ENCODE measurements around the gene RDH16.
"Not testable (repeated sequence)": the region's sequence is repeated elsewhere in the genome, so short reads cannot be mapped to it uniquely, and the experiment has no call there.

RDH16 gene

DNA sequence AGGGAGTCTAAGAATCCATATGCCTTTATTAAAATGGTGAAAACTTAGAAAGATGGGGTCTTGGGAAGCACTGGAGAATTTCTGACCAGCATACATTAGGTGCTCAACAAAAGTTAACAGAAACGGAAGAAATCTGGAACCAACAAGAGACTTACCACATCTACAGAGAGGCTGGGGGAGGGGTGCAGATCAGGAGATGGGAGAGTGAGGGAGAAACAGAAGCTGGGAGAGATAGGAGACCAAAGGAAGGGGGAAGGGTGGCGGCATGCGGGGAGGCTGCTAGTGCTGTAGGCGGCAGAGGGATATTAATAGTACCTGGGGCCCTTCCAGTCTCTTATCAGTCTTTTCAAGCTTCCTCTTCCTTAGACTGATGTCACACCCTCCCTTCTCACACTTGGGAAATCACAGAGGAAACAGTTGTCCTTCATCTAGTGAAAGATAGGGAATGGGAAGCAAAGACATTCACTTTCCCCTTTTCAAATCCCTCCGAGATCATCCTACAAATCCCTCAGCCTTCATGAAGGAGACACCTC, 30.9 kb upstream of the RDH16 start:
- peak; percentile 89 for DNase-seq

DNA sequence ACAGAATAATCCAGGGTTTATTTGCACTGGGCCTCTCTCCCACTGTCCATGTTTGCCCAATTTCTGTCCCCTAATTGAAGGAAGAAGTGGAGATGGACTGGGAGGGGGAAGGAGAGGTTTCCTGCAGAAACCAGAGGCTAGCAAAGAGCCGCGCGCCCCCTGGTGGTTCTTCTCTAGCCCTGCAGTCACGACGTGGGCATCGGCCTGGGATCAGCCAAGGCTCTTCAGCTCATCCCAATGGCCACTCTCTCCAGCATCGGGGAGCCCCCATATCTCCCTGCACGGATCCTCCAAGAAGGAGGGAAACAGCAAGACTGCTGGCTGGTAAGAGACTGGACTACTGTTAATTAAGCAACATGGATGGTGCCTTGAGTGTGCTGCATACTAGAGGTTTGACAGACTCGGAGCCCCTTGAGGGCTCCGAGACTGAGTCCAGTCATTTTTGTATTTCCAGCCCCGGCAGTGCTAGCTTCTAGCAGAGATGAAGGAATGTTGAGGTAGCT, 30.2 kb upstream of the RDH16 start:
- DNase-seq = peak; percentile 80

DNA sequence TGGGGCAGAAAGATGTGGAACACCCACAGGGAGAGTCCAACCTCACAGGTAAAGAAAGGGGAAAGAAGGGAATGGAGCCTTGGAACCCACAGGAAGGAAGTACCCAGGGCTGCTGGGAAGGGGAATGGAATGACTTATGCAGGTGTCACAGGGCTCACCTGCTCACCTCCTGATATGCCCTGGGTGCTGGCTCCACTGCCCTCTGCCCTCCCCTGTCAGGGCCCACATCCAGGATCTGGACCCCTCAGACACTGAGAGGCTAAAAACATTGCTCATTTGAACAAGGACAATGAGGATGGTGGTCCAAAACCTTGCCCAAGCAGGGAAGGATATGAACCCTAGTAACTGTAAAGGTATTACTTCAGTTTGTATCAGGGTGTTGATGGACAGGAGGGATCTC, 29.6 kb upstream of the RDH16 start:
- no peak for DNase-seq

DNA sequence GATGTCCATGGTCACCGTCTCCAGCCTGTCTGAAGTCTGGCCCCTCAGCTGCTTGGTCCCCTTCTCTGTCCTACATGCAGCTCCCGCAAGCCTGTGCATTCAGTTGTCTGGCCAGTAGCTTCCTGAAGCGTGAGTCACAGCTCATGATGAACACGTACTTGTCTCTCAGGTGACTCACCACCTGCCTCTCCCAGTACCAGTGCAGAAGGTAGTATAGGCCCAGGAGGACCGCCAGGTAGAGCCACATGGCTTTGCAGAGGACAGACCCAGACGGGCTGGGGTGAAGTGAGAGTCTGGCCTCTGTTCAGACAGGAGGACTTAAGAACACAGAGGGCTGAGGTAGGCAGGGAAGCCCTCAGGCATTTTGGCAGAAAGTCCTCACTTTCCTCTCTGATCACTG, 28.3 kb upstream of the RDH16 start:
- not testable (repeated sequence) for DNase-seq

DNA sequence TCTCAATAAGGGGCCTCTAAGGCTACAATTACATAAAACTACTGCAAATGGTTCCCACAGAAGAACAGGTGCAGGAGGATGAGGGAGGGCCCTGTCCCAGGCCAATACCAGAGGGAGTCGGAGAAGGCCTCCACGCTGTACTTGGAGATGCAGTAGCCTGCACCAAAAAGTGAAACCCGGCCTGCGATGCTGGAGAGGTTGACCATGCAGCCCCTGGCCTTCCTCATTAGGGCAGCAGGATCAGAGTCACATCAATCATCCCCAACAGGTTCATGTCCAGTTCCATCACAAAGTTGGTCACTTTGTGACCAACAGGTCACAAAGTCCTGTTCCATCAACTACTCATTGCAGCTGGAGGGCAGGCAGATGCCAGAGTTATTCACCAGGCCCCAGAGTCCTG, 26.0 kb upstream of the RDH16 start:
- no peak for DNase-seq

DNA sequence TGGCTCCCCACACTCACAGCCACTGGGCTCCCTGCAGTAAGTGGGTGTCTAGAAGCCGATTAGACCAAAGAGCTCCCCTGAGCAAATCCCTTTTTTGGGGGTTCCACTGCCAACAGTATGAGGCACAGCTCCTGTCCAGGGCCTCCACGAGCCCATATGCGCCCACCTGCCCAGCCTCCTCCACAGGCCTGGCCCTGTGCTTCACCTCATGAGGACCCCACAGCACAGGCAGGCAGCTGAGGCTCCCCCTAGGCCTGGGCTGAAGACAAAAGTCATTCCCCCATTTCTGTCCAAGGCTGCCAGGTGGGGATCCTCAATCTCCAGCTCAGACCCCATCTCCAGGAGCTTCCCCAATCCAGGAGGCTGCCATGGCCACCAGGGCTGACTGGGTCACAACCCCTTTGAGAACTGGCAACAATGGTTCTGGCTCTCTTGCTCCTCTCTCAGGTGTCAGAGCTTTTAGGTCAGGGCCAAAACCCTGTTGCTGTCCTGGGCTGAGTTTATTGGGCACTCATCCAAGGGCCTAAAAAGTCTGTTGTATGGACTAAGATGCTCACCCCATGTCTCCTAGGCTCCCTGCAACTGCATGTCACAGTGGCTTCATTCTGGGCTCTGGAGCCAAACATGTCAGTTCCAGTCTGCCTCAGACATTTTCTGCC, 25.3 kb upstream of the RDH16 start:
- not testable (repeated sequence) for DNase-seq

DNA sequence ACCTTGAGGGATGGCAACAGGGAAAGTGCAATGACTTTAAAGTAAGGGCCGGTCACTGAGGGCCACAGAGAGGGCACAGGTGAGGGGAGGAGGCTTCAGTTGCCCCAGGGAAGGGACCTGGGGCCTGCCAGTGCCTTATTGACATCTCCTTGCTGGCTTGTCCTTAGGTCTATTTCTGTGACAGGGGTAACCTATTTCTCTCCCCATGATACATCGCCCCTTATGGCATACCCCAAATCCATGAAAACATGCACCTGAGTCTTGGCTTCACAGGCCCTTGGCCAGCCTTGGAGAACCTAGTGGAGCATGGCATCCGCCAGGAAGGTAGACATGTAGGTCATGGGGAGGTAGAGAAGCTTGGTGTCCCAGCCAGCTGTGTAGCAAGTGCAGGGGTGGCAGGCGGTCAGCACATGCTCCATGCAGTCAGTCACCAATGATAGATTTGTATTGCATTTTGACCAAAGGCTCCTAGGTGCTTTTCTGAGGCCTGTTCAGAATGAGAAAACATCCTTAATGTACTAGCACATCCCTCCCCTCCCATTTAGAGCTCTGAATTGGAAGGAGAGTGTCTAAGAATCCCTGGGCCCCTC, 23.6 kb upstream of the RDH16 start:
- DNase-seq = no peak

DNA sequence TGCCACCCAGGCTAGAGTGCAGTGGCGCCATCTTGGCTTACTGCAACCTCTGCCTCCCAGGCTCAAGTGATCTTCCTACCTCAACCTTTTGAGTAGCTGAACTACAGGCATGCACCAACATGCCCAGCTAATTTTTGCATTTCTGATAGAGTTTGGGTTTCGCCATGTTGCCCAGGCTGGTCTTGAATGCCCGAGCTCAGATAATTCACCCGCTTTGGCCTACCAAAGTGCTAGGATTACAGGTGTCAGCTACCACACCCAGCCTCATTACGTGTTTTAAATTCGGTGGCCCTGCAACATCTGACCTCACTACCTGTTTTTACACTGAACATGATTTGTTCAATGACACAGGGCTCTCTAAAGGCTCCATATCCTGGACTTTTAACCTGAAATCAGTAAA, 22.9 kb upstream of the RDH16 start:
- no peak for DNase-seq

DNA sequence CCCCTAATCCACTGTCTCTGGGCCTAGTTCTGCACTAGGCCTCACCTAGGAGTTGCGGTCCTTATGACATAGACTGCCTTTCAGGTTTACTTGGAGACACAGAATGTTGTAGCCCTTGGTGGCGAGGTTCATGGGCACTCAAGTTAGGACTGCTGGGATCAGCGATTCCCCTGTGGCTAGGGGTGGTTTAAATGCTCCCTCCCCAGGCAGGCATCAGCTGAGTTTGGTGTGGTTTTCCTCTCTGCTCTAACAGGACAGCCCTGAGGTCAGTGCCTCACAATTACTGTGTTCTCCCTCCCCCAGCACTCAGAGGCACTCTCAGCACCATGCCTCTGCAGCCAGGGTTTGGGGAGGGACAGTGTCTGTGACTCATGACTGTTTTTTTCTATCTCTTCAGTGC, 22.2 kb upstream of the RDH16 start:
- DNase-seq = no peak

DNA sequence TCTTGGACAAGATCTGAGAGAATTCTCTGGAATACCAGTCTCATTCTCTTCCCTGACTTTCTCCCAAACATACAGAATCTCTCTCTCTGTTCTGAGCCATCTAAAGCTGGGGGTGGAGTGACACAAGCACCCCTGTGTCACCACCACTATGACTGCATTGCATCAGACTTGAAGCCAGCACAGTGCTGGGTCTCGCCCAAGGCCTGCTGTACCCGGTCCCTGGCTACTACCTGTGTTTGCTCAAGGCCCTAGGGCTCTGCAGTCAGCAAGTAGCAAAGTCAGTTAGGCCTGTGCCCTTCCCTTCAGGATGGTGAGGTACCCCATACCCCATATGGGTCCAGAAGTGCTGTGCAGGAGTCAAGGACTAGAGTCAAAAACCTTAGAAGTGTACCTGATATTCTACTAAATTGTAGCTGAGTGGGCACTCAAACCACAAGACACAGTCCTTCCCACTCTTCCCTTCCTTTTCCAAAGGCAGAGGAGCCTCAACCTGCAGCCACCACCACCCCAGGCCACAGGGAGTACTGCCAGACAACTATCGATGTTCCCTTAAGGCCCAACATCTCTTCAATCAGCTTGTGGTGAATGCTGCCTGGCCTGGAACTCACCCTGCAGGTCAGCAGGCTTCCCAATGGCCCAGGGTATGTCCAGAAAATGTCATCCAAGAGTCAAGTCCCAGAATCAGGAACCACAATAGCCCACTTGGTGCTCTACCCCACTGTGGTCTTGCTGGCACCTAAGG, 21.2 kb upstream of the RDH16 start:
- no peak for DNase-seq

DNA sequence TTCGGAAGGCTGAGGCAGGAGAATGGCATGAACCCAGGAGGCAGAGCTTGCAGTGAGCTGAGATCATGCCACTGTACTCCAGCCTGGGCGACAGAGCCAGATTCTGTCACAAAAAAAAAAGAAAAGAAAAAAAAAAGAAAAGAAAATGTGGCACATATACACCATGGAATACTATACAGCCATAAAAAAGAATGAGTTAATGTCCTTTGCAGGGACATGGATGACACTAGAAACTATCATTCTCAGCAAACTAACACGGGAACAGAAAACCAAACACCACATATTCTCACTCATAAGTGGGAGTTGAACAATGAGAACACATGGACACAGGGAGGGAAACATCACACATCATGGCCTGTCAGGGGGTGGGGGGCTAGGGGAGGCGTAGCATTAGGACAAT, 20.0 kb upstream of the RDH16 start:
- not testable (repeated sequence) for DNase-seq

DNA sequence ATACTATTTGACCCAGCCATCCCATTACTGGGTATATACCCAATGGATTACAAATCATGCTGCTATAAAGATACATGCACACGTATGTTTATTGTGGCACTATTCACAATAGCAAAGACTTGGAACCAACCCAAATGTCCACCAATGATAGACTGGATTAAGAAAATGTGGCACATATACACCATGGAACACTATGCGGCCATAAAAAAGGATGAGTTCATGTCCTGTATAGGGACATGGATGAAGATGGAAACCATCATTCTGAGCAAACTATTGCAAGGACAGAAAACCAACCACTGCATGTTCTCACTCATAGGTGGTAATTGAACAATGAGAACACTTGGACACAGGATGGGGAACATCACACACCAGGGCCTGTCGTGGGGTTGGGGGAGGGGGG, 16.8 kb upstream of the RDH16 start:
- DNase-seq = not testable (repeated sequence)

DNA sequence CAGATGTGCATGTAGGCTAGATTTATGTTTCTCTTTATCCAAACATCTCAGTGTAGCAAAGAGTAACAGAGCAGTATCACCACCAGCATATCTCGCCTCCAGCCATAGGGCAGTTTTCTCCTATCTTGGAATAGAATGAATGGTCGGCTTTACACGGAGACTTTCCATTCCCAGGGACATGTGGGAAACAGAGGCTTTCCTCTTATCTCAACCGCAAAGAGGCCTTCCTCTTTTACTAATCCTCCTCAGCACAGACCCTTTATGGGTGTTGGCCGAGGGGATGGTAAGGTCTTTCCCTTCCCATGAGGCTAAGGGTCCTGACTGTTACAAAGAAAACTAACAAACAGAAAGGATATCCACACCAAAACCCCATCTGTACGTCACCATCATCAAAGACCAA, 11.5 kb upstream of the RDH16 start:
- DNase-seq = peak; percentile 4

DNA sequence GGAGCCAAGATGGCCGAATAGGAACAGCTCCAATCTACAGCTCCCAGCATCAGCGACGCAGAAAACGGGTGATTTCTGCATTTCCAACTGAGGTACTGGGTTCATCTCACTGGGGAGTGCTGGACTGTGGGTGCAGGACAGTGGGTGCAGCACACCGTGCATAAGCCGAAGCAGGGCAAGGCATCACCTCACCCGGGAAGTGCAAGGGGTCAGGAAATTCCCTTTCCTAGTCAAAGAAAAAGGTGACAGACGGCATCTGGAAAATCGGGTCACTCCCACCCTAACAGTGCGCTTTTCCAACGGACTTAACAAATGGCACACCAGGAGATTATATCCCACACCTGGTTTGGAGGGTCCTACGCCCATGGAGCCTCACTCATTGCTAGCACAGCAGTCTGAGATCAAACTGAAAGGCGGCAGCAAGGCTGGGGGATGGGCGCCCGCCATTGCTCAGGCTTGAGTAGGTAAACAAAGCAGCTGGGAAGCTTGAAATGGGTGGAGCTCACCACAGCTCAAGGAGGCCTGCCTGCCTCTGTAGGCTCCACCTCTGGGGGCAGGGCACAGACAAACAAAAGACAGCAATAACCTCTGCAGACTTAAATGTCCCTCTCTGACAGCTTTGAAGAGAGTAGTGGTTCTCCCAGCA, 8.7 kb upstream of the RDH16 start:
- DNase-seq = not testable (repeated sequence)

DNA sequence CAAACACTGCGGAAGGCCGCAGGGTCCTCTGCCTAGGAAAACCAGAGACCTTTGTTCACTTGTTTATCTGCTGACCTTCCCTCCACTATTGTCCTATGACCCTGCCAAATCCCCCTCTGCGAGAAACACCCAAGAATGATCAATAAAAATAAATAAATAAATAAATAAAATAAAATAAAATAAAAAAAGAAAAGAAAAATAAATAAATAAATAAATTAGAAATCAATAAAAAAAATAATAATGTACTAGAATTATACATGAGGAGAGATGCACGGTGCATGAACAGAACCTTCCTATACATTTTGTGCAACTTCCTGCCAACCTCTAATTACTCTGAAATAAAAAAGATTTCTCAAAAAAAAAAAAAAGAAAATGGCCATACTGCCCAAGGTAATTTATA, 7.7 kb upstream of the RDH16 start:
- DNase-seq = not testable (repeated sequence)

DNA sequence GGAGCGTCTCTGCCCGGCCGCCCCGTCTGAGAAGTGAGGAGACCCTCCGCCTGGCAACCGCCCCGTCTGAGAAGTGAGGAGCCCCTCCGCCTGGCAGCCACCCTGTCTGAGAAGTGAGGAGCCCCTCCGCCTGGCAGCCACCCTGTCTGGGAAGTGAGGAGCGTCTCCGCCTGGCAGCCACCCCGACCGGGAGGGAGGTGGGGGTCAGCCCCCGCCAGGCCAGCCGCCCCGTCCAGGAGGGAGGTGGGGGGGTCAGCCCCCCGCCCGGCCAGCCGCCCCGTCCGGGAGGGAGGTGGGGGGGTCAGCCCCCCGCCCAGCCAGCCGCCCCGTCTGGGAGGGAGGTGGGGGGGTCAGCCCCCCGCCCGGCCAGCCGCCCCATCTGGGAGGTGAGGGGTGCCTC, 6.1 kb upstream of the RDH16 start:
- not testable (repeated sequence) for DNase-seq

DNA sequence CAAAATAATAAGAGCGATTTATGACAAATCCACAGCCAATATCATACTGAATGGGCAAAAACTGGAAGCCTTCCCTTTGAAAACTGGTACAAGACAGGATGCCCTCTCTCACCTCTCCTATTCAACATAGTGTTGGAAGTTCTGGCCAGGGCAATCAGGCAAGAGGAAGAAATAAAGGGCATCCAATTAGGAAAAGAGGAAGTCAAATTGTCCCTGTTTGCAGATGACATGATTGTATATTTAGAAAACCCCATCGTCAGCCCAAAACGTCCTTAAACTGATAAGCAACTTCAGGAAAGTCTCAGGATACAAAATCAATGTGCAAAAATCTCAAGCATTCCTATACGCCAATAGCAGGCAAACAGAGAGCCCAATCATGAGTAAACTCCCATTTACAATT, 4.8 kb upstream of the RDH16 start:
- not testable (repeated sequence) for DNase-seq

DNA sequence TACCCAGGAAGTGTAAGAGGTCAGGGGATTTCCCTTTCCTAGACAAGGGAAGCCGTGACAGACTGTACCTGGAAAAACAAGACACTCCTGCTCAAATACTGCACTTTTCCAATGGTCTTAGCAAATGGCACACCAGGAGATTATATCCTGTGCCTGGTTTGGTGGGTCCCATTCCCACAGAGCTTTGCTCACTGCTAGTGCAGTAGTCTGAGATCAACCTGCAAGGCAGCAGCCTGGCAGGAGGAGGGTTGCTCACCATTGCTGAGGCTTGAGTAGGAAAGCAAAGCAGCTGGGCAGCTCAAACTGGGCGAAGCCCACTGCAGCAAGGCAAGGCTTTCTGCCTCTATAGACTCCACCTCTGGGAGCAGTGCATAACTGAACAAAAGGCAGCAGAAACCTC, 1.0 kb upstream of the RDH16 start:
- no peak for DNase-seq

DNA sequence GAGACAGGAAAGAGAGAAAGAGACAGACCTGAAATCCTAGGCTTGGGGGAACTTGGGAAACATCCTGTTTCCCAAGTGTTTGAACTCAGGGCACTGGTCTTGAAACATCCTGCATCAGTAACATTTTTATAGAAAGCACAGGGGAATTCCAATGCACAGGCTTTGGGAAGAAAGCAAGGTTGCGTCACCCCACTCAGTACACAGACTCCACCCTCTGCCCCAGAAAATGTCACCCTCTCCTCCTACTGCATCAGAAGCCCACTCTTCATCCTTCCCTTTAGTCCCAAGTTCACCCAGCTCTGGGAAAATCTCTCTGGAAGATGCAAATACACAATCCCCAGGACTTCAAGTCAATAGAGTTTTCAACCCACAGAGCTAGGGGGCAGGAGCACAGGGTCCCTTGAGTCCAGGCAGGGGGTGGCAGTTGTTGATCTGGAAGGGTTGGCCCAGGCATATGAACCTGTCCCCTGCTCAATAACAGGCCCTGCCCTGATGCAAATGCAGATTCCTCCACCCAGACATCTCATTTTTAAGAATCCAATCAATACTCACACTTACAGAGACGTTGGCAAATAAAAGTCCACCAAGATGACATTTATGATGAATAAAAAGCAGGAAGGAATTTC, 1.7 kb downstream of the RDH16 start:
- no peak for DNase-seq

DNA sequence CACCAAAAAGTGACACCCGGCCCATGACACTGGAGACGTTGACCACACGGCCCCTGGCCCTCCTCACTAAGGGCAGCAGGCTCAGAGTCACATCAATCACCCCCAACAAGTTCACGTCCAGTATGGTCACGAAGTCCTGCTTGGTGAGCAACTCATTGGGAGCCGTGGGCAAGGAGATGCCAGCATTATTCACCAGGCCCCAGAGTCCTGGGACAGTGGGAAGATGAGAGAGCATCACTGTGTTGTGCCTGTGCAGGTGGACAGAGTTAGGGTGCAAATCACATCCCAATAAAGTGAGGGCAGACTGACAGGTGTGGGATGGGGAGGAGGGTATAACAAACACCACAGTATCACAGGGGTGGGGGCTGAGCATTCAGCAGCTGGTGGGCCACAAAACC, 2.5 kb downstream of the RDH16 start:
- DNase-seq = no peak

DNA sequence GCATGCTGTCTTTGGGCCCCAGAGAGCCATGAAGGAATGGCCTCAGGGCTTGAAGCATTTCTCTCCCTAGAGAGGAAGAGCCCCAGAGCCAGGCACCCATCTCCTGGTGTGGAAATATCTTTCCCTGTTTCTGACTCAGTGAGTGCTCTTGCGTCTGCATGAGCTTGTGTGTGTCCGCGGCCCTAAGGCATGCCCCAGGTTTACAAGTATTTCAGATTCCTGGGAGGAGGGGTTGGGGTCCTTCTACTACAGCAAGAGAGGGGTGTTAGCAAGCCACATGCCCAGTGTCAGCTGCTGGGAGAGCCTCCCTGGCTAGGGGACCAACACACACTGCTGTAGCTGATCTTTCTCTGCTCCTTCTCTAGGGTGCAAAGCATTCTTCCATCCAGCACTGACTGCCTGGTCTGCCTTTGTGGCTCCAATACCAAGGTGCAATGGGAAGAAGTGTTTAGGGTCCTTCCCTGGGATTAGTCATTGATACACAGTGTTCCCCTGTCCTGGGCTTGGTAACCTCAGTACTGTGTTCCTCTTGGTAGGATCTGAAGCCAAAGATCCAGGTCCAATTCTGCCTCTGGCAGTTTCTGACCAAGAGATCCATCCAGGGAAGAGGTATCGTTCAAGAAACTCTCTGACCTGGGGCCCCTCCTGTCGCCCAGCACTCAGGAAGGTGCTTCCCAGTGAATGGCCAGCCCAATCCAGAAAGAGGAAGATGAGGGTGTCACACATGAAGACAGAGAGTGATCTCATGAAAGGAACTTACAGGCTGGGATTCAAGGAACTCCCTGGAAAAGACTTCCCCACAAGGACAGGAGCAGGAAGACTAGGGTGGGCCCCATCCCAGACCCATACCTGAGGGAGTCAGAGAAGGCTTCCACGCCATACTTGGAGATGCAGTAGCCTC, 3.1 kb downstream of the RDH16 start:
- no peak for DNase-seq

DNA sequence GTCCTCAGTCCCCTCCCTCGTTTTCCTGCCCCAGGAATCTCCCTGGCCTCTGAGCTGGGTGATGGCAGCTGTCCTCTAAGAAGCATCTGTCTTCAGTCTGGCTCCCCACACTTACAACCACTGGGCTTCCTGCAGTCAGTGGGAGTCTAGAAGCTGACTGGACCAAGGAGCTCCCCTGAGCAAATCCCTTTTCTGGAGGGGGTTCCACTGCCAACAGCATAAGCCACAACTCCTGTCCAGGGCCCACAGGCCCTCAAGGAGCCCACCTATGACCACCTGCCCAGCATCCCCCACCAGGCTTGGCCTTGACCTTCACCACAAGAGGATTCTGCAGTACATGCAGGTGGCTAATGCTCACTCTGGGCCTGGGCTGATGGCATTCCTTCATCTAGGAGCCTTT, 4.1 kb downstream of the RDH16 start:
- no peak for DNase-seq

Data from hematopoietic multipotent progenitor cell treated with erythropoietin and hydrocortisone succinate and interleukin-3 and kit ligand, for 8 days (in vitro differentiated cells).